Measurements from ENCODE around the gene ALK.

The ALK gene

GRCh38 chr2:29601321-29601720, 320.1 kb downstream of the ALK start:
- Histone ChIP-seq H3K4me1 (ENCODE audit: insufficient read depth, low read length) (no peaks in the 10 kb centered on the region), H3K27ac (ENCODE audit: low read length) (no peak overlapping the region), H3K36me3 (ENCODE audit: insufficient read depth, low read length) (no peaks in the 10 kb centered on the region), H3K27me3 (ENCODE audit: insufficient read depth, low read length, poor library complexity) (peaks cover 5% of the 10 kb centered on the region), H3K4me2 (ENCODE audit: insufficient read depth, low read length) (no peak overlapping the region), H3K9me3 (ENCODE audit: insufficient read depth, low read length, severe bottlenecking) (no peaks in the 10 kb centered on the region), H3K9ac (ENCODE audit: low read depth, low read length) (no peak overlapping the region), H3K4me3 (ENCODE audit: low read depth in 1 of 2, low read length in 2 of 2) (no peak overlapping the region), H3K79me2 (ENCODE audit: insufficient read depth, low read length) (no peaks in the 10 kb centered on the region), H4K20me1 (ENCODE audit: insufficient read depth, low read length) (no peaks in the 10 kb centered on the region), H2AFZ (ENCODE audit: low read depth, low read length) (no peak overlapping the region)
- TF ChIP-seq EZH2 (IDR thresholded peaks at IDR 0.05; ENCODE audit: borderline replicate concordance, low read depth, low read length, severe bottlenecking) = no peak
- TF ChIP-seq, protein P1, sequence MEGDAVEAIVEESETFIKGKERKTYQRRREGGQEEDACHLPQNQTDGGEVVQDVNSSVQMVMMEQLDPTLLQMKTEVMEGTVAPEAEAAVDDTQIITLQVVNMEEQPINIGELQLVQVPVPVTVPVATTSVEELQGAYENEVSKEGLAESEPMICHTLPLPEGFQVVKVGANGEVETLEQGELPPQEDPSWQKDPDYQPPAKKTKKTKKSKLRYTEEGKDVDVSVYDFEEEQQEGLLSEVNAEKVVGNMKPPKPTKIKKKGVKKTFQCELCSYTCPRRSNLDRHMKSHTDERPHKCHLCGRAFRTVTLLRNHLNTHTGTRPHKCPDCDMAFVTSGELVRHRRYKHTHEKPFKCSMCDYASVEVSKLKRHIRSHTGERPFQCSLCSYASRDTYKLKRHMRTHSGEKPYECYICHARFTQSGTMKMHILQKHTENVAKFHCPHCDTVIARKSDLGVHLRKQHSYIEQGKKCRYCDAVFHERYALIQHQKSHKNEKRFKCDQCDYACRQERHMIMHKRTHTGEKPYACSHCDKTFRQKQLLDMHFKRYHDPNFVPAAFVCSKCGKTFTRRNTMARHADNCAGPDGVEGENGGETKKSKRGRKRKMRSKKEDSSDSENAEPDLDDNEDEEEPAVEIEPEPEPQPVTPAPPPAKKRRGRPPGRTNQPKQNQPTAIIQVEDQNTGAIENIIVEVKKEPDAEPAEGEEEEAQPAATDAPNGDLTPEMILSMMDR (IDR thresholded peaks at IDR 0.05; ENCODE audit: borderline replicate concordance, extremely low read depth, low read length, poor library complexity, severe bottlenecking) = no peak
- DNase-seq (no peak), ATAC-seq (ENCODE audit: insufficient read depth, low read depth) (no peak)

GRCh38 chr2:29599946-29600345, 321.4 kb downstream of the ALK start:
- Histone ChIP-seq H3K27ac (ENCODE audit: low read length) (no peak overlapping the region), H3K36me3 (ENCODE audit: insufficient read depth, low read length) (no peaks in the 10 kb centered on the region), H2AFZ (ENCODE audit: low read depth, low read length) (no peak overlapping the region), H3K9me3 (ENCODE audit: insufficient read depth, low read length, severe bottlenecking) (no peaks in the 10 kb centered on the region), H3K4me2 (ENCODE audit: insufficient read depth, low read length) (no peak overlapping the region), H3K4me1 (ENCODE audit: insufficient read depth, low read length) (no peaks in the 10 kb centered on the region), H3K4me3 (ENCODE audit: low read depth in 1 of 2, low read length in 2 of 2) (no peak overlapping the region), H3K9ac (ENCODE audit: low read depth, low read length) (no peak overlapping the region), H4K20me1 (ENCODE audit: insufficient read depth, low read length) (no peaks in the 10 kb centered on the region), H3K79me2 (ENCODE audit: insufficient read depth, low read length) (no peaks in the 10 kb centered on the region), H3K27me3 (ENCODE audit: insufficient read depth, low read length, poor library complexity) (peaks cover 5% of the 10 kb centered on the region)
- DNase-seq (no peak), ATAC-seq (ENCODE audit: insufficient read depth, low read depth) (no peak)
- TF ChIP-seq, protein P1 (IDR thresholded peaks at IDR 0.05; ENCODE audit: borderline replicate concordance, extremely low read depth, low read length, poor library complexity, severe bottlenecking) = no peak
- no peak for TF ChIP-seq EZH2 (IDR thresholded peaks at IDR 0.05; ENCODE audit: borderline replicate concordance, low read depth, low read length, severe bottlenecking)

DNA sequence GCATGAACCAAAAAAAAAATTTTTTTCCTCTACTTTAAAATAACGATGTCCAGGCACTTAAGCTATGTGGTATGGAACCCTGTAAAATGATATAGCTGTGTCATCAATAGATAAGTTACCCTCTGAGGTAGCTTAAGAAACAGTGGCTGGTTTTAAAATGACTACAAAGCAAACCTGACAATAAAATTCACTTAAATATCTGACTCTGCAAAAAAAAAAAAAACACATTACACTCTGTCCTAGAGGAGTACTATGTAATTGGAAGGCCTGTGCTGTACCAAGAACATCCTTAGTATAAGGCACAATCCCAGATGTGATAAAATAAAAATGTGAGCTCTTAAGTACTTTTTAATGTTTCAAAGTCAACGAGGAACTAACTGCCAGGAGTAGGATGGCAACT, 322.4 kb downstream of the ALK start:
- TF ChIP-seq EZH2 (IDR thresholded peaks at IDR 0.05; ENCODE audit: borderline replicate concordance, low read depth, low read length, severe bottlenecking) = no peak
- Histone ChIP-seq H3K4me1 (ENCODE audit: insufficient read depth, low read length) (no peaks in the 10 kb centered on the region), H3K79me2 (ENCODE audit: insufficient read depth, low read length) (no peaks in the 10 kb centered on the region), H2AFZ (ENCODE audit: low read depth, low read length) (no peak overlapping the region), H4K20me1 (ENCODE audit: insufficient read depth, low read length) (no peaks in the 10 kb centered on the region), H3K9me3 (ENCODE audit: insufficient read depth, low read length, severe bottlenecking) (no peaks in the 10 kb centered on the region), H3K27ac (ENCODE audit: low read length) (no peak overlapping the region), H3K36me3 (ENCODE audit: insufficient read depth, low read length) (no peaks in the 10 kb centered on the region), H3K27me3 (ENCODE audit: insufficient read depth, low read length, poor library complexity) (peaks cover 5% of the 10 kb centered on the region), H3K9ac (ENCODE audit: low read depth, low read length) (no peak overlapping the region), H3K4me2 (ENCODE audit: insufficient read depth, low read length) (no peak overlapping the region), H3K4me3 (ENCODE audit: low read depth in 1 of 2, low read length in 2 of 2) (no peak overlapping the region)
- no peak for ATAC-seq (ENCODE audit: insufficient read depth, low read depth)
- no peak for DNase-seq

DNA sequence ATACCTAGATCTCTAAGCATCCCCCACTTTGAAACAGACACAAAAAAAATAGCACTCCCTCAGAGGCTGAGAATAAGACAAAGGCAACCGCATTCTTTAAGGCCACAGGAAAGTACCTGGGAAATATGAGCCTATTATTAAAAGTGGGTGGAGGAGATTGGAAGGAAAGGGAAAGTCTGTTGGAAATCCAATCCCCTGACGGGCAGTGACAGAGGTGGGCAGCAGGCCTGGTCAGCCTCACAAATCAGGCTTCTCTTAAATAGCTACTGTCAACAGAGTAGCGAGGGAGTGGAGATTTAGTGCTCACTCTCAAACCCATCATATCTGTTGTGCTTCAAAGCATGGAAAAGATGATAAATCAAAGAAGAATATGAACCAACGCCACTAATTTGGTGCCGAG, 324.4 kb downstream of the ALK start:
- H3K4me1 ChIP-seq (ENCODE audit: insufficient read depth, low read length) = no peaks in the 10 kb centered on the region
- H3K27ac ChIP-seq (ENCODE audit: low read length) = no peak overlapping the region
- H3K36me3 ChIP-seq (ENCODE audit: insufficient read depth, low read length) = no peaks in the 10 kb centered on the region
- no peaks in the 10 kb centered on the region for H3K9me3 ChIP-seq (ENCODE audit: insufficient read depth, low read length, severe bottlenecking)
- ATAC-seq (ENCODE audit: insufficient read depth, low read depth) = no peak
- DNase-seq = no peak
- H3K79me2 ChIP-seq (ENCODE audit: insufficient read depth, low read length) = no peaks in the 10 kb centered on the region
- no peak overlapping the region for H3K4me2 ChIP-seq (ENCODE audit: insufficient read depth, low read length)
- peaks cover 2% of the 10 kb centered on the region for H3K27me3 ChIP-seq (ENCODE audit: insufficient read depth, low read length, poor library complexity)
- H4K20me1 ChIP-seq (ENCODE audit: insufficient read depth, low read length) = no peaks in the 10 kb centered on the region
- TF ChIP-seq EZH2 (IDR thresholded peaks at IDR 0.05; ENCODE audit: borderline replicate concordance, low read depth, low read length, severe bottlenecking) = no peak
- TF ChIP-seq, protein P1 (IDR thresholded peaks at IDR 0.05; ENCODE audit: borderline replicate concordance, extremely low read depth, low read length, poor library complexity, severe bottlenecking) = no peak
- H2AFZ ChIP-seq (ENCODE audit: low read depth, low read length) = no peak overlapping the region
- H3K4me3 ChIP-seq (ENCODE audit: low read depth in 1 of 2, low read length in 2 of 2) = no peak overlapping the region
- no peak overlapping the region for H3K9ac ChIP-seq (ENCODE audit: low read depth, low read length)

Measured in DND-41 (cell line).